ENCODE measurements around the gene SRCAP.

Gene SRCAP

DNA sequence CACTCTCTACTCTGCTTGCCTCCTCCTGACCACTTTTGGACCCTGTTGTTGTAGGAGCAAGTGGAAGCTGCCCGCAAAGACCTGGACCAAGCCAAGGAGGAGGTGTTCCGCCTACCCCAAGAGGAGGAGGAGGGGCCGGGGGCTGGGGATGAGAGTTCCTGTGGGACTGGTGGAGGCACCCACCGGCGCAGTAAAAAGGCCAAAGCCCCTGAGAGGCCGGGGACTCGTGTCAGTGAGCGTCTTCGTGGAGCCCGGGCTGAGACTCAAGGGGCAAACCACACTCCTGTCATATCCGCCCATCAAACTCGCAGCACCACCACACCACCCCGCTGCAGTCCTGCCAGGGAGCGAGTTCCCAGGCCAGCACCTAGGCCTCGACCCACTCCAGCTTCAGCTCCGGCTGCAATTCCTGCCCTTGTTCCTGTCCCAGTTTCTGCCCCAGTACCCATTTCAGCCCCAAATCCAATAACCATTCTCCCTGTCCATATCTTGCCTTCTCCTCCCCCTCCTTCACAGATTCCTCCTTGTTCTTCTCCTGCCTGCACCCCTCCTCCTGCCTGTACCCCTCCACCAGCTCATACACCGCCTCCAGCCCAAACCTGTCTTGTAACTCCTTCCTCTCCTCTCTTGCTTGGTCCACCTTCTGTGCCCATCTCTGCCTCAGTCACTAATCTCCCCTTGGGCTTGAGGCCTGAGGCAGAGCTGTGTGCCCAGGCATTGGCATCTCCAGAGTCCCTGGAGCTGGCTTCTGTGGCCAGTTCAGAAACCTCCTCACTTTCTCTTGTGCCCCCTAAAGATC lies 38.2 kb downstream of the SRCAP start:
- DNase-seq (ENCODE audit: low read depth), result no peak

DNA sequence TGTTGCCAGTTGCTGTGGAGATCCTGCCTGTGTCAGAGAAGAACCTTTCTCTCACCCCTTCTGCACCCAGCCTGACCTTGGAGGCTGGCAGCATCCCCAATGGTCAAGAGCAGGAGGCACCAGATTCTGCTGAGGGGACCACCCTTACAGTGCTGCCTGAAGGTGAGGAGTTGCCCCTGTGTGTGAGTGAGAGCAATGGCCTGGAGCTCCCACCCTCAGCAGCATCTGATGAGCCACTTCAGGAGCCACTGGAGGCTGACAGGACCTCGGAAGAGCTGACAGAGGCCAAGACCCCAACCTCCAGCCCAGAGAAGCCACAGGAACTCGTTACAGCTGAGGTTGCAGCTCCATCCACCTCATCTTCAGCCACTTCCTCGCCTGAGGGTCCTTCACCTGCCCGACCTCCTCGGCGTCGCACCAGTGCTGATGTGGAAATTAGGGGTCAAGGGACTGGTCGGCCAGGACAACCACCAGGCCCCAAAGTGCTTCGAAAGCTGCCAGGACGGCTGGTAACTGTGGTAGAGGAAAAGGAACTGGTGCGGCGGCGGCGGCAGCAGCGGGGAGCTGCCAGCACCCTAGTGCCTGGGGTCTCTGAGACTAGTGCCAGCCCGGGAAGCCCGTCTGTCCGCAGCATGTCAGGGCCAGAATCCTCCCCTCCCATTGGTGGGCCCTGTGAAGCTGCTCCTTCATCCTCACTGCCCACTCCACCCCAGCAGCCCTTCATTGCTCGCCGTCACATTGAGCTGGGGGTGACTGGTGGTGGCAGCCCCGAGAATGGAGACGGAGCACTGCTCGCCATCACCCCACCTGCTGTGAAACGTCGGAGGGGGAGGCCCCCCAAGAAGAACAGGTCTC lies 39.0 kb downstream of the SRCAP start:
- DNase-seq (ENCODE audit: low read depth), result no peak

DNA sequence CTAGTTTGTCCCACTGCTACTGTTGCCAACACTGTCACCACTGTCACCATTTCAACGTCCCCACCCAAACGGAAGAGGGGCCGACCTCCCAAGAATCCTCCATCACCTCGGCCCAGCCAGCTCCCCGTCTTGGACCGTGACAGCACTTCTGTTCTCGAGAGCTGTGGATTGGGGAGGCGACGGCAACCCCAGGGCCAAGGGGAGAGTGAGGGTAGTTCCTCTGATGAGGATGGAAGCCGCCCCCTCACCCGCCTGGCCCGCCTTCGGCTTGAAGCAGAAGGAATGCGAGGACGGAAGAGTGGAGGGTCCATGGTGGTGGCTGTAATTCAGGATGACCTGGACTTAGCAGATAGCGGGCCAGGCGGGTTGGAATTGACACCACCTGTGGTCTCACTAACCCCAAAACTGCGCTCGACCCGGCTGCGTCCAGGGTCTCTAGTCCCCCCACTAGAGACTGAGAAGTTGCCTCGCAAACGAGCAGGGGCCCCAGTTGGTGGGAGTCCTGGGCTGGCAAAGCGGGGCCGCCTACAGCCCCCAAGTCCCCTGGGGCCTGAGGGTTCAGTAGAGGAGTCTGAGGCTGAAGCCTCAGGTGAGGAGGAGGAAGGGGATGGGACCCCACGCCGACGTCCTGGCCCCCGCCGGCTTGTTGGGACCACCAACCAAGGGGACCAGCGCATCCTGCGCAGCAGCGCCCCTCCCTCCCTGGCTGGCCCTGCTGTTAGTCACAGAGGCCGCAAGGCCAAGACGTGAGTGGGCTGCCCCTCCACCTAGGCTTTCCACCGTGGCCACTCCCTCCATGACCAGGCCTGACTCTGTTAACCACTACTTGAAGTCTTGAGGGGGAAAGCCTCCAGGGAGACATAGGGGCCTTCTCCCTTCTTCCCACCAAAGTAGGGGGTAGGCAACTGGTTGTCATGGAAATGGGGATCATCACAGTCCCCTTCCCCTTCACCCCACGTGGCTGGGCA lies 40.3 kb downstream of the SRCAP start:
- DNase-seq (ENCODE audit: low read depth), result no peak

DNA sequence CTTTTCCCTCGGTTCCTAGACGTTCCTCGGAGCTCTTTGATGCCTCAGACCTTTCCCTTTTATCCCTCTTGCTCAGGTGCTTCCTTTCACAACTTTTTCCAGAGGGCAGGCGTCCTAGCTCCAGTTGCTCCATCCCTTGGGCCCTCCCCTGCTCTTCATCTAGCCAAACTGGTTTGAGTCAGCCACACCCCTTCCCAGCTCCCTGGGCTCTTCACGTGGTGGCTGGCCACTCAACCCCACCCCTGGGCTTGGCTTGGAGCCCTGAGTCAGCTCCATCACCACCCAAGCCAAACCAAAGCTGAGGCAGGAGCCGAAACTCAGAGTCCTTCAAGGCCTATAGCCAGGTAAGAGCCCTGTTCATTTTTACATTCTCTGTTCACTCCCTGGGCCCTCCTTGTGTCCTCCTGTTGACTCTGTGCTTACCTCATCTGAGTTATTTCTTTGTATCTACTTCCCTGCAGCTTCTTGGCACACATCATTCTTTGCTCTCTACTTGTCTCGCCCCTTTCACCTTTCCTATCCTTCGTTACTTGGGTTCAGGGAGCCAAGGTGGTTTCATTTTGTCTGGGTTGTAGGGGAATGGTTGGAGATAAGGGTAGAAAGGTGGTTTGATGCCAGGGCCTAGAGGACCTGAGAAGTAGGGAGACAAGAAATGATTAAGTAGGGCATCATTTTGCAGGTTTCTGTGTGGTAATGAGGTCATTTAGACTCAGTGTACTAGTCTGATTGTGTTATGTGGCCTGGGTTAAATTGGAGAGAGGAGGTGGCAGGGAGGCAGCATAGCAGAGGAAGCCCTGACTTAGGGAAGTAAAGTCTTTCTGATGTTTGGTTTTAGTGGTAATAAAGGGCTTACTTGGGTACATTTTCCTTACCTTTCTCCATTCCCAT lies 41.6 kb downstream of the SRCAP start:
- DNase-seq (ENCODE audit: low read depth), result no peak

DNA sequence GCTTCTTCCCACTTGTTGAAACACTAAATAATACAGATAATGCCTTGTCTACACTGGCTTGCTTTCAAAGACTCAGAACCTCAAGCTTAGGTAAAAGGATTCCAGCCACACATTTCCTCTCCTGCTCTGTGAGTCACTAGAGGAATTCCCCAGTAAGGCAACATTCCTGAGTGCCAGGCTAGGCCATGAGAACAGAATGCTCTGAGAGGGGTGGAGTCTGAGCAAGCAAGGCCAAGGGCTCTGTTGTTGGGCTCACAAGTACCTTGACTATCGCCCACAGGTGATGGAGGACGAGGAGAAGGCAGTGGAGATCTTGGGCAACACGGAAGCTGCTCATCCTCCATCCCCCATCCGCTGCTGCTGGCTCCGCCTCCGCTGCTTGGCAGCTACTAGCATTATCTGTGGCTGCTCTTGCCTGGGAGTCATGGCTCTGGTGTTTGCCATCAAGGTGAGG lies 42.5 kb downstream of the SRCAP start:
- no peak for DNase-seq (ENCODE audit: low read depth)

DNA sequence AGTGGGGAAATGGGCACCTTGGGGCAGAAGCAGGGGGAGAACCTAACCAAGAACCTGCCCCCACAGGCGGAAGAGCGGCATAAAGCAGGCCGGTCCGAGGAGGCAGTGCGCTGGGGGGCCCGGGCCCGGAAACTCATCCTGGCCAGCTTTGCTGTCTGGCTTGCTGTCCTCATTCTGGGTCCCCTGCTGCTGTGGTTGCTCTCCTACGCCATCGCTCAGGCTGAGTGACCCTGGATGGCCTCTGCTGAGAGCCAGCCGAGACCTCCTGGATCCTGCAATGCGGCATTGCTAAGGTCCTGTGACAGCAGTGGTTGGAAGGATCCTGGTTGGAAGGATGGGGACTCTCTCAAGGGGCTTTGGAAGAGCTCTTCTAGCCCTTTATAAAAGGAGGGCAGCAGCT lies 44.7 kb downstream of the SRCAP start:
- no peak for DNase-seq (ENCODE audit: low read depth)

DNA sequence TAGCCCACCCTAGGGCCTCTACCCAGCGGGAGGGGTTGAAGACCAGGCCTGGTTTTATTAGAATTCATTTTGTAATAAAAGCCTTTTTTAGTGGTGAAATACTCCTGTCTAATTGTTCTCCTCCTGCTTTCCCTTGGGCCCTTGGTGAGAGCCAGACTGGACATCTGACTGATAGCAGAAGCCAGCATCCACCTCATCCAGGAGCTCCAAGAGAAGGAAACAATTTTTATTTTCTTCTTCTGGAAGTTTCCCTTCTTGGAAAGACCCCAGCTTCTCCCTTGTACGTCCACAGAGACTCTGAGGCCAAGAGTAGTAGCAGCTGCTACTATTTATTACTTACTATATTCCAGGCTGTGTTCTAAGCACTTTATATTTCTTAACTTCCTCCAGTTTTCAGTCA lies 45.2 kb downstream of the SRCAP start:
- no peak for DNase-seq (ENCODE audit: low read depth)

DNA sequence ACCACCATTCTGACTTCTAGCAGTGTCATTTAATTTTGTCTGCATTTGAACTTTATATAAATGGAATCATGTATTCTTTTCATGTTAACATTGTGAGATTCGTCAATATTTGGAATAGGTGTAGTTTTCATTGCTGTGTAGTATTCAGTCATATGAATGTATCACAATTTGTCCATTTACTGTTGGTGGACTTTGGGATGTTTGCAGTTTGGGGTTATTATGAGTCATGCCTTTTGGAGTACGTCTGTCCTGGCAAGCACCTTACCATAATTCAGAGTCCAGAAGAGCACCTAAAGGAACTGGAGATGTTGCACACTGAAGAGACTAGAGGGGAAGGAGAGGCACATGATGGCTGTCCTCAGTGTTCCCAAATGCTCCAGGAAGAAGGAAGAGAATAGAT lies 46.1 kb downstream of the SRCAP start:
- DNase-seq (ENCODE audit: low read depth), result no peak

DNA sequence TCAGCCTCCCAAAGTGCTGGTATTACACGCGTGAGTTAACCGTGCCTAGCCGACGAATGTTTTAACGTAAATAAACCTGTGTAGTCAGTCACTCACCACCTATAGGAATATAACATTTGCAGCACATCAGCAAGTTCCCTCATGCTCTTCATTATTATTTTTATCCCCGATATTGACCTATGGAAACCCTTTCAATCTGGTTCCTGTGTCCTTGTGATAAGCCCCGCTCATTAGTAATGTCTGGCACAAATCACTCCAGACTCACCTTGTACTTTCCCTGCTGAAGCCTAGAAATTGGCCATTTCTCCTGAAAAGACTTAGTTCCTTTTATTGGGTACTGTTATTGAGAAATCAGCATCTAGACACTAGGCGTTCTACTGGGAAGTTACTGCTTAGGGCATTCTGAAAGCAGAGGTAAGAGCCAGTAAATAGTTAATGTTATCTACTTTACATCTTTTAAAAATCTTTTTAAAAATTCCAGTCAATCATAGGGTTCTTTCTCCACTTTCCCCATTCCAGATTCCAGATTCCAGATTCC lies 47.7 kb downstream of the SRCAP start:
- DNase-seq (ENCODE audit: low read depth), result no peak

DNA sequence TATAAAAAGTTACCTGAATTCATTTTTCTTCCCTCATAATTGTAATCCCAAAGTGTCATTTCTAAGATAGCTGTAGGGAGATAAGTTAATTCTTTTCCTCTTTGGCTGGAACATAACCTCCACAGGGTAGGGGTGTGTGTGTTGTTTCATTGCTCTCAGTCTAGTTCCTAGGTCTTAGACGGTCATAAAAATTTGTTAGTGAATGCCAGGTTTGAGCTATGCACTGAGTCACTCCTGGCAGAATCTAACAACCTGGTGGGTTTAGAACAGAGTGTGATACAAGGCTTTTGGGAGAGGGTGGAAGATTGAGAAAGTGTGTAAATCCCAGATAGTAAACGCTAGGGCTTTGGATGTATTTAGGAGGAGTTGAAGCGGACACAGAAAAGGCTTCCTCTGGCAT lies 48.4 kb downstream of the SRCAP start:
- no peak for DNase-seq (ENCODE audit: low read depth)

DNA sequence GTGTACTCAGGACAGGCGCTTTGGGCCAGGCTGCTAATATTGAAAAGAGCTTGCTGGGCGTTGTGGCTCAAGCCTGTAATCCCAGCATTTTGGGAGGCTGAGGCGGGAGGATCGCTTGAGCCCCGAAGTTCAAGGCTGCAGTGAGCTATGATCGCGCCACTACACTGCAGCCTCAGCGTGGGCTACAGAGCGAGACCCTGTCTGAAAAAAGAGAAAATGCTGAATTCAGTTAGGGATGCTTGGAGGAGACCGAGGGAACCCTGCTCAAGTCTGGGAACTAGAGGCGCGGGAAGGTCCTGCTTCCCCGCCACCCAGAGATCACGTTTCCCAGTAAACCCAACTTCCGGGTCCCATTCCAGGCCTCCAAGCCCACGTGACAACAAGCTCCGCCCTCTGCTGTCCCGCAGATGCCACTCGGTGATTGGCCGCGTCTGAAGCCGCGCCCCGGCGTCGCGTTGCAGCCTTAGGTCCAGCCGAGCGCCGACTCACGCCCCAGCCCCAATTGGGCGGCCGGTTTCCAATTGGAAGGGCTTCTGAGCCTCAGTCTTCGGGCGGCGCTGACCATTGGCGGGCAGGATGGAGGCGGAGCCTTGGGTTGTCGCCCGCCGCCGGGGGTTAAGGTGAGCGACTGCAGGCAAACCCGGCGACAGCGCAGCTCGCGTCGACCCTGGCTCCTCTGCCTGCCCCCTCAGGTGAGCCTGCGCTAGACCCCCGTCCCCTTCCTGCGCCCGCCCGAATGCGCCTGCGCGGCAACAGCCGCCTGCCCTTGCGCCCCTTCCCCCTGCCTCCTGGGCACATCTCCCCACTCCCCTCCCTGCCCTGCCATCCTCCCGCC lies 49.0 kb downstream of the SRCAP start, which contains the start of gene PHKG2:
PHKG2 (plus strand) TSS at position 627 of the 835 bp plus-strand sequence. CDS start 396 bp downstream, outside the sequence.
- peak; percentile 98 for DNase-seq (ENCODE audit: low read depth)

DNA sequence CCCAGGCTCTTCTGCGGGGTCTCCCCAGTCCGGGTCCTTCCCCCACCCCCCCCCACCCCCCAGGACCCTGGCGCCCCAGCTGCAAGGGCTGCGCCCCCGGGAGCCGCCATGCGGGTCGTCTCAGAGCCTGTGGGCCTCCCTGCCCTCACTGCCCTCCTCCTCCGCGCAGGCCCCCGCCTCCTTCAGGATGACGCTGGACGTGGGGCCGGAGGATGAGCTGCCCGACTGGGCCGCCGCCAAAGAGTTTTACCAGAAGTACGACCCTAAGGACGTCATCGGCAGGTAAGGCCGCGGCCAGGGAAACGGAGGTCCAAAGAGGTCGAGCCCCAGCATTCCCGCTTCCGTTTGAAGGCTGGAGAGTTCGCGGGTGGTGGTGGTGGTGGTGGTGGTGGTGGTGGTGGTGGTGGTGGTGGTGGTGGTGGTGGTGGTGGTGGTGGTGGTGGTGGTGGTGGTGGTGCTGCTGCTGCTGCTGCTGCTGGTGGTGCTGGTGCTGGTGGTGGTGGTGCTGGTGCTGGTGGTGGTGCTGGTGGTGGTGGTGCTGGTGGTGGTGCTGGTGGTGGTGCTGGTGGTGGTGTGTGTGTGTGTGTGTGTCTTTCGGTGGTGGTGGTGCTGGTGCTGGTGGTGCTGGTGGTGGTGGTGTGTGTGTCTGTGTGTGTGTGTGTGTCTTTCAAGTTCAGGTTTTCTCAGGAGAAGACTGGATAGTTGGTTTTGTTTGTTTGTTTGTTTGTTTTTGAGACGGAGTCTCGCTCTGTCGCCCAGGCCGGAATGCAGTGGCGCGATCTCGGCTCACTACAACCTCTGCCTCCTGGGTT lies 49.9 kb downstream of the SRCAP start:
- peak; percentile 18 for DNase-seq (ENCODE audit: low read depth)

DNA sequence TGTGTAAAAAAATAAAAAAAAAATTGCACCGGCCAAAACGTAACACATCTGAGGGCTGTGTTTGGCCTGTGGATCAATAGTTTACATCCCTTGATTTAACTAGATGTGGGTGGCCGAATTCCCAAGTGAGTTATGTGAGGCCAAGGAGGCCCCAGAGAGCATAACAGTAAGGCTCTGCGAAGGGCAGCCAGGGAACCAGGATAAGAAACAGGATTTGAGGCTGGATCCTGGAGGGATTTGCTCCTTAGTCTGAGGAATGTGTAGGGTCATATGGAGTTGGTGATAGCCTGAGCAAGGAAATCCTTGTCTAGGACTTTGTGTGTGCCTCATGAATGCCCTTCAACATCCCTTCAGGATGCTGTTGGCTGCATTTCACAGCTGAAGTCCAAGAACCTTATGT lies 51.2 kb downstream of the SRCAP start:
- DNase-seq (ENCODE audit: low read depth), result no peak

DNA sequence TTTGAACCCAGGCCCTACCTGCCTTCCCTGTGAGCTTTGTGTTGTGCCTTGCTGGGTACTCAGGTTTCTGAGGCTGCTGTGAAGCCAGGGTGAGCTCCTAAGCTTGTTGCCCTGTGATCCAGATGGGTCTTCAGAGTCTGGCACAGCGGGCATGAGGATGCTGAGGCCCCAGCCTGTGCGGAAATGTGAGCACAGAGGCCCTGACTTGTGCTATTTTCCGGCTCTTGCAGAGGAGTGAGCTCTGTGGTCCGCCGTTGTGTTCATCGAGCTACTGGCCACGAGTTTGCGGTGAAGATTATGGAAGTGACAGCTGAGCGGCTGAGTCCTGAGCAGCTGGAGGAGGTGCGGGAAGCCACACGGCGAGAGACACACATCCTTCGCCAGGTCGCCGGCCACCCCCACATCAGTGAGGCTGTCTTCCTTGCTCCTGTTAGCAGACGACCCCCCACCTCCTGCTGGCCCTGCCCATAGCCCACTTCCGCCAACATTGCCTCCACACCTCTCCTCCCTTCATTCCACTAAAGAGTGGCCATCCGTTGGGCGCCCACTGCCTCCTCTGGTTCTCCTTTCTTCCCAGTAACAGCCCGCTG lies 52.0 kb downstream of the SRCAP start:
- DNase-seq (ENCODE audit: low read depth), result no peak

DNA sequence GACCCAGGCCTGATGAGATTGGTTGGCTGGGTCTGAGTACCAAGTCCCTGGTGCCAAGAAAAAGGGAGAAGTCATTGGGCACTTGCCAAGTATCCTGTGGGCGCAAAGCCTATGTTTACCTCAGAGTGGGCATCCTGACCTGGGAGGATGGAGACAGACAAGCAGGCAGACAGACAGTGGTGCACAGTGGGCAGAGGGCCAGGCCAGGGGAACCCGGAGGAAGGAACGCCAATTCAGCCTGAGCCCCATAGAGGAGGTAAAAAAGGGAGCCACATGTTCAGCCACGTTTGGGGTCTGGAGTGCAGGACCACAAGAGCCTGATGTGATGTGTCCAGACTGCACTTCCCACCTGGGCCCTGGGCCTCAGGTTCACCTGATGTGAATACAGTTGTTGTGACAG lies 54.6 kb downstream of the SRCAP start:
- no peak for DNase-seq (ENCODE audit: low read depth)

DNA sequence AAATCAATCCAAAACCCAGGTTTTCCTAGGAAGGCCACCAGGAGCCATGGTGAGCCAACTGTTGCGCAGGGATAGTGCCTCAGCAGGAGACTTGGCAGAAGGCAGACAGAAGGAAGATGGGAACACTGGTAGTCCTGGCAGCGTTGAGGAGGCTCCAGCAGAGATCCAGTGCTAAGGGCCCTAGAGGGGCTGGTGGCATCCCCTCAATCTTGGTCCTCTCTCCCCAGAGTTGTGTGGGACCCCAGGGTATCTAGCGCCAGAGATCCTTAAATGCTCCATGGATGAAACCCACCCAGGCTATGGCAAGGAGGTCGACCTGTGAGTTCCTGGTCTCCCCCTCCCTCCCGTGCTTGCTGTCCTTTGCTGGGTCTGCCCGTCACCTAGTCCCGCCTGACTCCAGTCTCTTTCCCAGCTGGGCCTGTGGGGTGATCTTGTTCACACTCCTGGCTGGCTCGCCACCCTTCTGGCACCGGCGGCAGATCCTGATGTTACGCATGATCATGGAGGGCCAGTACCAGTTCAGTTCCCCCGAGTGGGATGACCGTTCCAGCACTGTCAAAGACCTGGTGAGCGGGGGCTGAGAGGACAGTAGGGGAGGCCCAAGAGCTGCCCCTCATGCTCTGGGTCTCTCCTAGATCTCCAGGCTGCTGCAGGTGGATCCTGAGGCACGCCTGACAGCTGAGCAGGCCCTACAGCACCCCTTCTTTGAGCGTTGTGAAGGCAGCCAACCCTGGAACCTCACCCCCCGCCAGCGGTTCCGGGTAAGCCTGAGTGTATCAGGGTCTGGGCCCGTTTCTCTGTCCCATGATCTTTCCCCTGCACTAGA lies 57.2 kb downstream of the SRCAP start:
- DNase-seq (ENCODE audit: low read depth), result no peak

DNA sequence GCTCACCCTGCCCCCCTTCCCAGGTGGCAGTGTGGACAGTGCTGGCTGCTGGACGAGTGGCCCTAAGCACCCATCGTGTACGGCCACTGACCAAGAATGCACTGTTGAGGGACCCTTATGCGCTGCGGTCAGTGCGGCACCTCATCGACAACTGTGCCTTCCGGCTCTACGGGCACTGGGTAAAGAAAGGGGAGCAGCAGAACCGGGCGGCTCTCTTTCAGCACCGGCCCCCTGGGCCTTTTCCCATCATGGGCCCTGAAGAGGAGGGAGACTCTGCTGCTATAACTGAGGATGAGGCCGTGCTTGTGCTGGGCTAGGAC lies 57.8 kb downstream of the SRCAP start:
- DNase-seq (ENCODE audit: low read depth), result no peak

DNA sequence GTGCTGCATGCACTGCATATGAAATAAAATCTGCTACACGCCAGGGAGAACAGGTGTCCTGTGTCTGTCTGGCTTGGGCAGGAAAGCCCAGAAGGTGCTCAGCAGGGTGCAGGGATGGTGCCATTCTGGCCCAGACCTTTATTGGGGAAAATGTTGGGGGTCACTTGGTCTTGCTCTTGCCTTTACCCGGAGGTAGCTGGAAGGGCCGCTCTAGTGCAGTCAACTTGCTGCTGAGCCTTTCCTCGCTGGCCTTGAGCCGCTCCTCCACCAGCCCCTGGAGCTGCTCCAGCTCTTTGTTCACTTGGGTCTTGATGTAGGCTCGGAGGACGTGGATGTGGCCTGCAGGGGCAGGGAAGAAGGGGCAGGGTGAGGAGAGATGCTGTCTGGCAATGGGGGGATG lies 58.3 kb downstream of the SRCAP start:
- DNase-seq (ENCODE audit: low read depth), result no peak
